HG03457 (cell line): ENCODE measurements around the gene HSBP1L1.

ENCODE experiments used
- ATAC-seq: cut with Tn5 transposase; IDR thresholded peaks from one replicate; pipeline ENCODE4 v1.9.1; 2021; ENCODE audit warnings: moderate number of reproducible peaks; ENCODE audit not compliant: unreplicated experiment

HSBP1L1 gene

DNA sequence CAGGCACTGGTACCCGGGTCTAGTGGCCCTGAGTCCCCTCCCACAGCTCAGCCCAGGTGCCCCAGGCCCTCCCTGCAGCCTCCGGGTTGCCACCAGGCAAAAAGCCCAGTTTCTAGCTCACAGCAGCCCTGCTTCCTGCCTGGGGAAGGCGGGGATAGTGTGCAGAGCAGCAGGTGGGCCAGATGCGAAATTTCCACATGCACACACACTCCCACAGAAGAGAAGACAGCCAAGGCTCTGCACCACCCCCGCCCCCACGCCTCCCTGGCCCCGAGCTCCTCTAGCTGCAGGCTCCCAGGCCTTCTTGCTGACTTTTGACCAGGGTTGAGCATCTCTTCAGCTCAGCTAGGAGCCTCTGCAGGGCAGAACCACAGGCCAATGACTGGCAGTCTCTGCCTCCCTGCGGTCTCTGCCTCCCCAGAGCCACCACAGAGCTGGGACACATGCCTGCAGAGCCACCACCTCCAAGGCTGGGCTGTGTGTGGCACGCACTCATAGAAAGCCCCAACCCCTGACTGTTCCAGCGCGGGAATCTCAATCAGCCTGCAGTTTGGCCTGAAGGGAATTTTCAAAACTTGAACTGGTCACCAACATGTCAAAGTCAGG is 20.2 kb upstream of the HSBP1L1 start:
- ATAC-seq, result no peak

DNA sequence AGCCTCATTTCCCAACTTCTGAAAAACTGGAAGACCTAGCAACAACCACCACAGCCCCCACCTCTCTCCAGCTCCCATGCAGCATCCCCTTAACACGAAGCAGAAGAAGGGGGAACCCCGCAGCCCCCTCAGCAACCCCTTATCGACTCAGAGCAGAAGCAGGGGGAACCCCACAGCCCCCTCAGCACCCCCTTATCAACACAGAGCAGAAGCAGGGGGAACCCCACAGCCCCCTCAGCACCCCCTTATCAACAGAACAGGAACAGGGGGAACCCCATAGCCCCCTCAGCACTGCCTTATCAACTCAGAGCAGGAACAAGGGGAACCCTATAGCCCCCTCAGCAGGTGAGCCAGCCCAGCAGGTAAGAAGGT is 19.7 kb upstream of the HSBP1L1 start:
- no peak for ATAC-seq

DNA sequence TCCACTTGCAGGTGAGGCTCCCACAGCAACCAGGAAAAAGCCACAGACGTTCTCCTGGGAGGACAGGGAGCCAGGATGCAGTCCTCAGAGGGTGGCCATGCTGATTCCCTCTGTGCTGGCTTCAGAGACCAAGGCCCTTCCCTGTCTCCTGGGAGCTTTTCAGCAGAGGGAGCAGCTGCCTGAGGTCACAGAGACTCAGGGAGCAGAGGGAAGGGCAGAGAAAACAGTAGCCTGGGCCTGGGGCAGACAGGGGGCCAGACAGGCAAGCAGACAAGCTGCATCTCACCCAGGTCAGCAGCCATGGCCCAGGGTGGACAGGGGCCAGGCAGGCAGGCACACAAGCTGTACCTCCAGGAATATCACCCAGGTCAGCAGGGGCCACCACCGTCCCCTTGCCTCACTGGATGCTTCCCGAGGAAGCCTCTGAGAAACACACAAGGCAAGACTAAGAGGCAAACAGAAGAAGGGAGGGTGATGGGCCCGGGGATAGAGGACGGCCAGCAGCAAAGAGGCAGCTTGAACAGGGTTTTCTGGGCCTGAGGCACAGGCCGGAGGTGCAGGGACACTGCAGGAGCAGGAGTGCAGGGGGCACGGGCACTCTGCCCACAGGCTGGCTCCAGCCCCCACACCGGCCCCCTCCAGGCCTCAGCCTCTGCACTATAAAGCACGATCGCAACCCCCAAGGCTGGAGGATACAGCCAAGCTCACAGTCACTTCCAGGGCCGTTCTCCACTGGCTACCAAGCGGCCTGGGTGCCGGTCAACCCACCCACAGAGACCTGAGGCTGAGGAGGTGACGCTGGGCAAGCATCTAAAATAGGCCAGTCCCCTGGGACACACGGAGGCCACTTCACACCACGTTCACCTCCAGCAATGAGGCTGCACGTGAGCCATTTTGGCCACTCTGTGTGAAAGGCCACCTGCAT is 19.1 kb upstream of the HSBP1L1 start:
- ATAC-seq, result no peak

DNA sequence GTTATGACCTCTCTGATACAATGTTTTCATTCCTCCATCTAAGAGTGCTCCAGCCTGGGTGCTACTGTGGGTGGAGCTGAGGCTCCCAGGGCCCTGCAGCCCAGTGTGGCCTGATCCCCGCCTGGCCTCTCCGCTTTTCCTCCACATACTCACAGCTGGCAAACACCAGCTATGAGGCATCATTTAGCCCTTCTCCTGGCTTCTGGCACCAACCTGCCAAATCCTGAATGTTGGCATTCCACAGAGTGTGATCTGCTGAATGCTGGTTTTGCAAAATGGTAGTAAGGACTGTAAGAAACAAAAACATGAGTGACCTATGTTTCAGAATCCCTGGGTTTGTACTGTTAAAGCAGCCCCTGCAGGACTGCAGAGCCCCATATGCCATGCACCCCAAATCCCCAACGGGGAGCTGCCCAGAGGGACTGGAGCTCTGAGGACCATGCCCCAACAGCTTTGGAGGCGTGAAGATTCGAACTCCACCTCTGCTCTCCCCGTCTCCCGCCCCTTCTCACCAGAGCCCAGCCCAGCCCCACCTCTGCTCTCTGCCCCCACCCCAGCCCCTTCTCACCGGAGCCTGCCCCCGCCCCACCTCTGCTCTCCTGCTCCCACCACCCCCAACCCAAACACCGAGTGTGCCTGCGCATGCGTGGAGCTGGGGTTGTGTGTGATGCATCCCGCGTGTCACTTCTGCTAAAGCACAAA is 17.2 kb upstream of the HSBP1L1 start:
- no peak for ATAC-seq

DNA sequence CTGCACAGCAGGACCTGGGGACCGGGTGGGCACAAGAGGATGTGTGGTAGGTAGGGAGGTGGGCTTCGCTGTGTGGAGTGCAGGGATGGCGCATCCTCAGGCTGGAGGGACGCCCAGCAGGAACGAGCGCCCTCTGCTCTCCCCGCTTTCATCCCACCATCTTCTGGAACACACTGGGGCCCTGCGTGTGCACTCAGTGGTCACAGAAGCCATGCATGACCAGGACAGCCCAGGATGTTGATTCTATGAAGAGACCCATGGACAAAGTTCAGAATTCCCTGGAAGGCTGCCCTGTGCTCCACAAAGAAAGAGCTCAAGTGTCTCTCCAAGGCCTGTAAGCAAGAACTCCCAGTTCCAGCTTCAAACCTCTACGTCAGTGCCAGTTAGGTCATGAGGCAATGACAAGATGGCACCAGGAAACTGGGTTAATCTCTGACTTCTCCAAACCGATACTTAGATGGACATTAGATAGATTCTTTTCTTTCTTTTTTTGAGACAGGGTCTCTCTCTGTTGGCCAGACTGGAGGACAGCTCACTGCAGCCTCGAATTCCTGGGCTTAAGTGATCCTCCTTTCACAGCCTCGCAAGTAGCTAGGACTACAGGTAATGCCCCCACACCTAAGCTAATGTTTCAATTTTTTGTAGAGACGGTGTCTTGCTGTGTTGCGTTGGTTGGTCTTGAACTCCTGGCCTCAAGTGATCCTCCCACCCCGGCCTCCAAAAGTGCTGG is 16.4 kb upstream of the HSBP1L1 start:
- no peak for ATAC-seq

DNA sequence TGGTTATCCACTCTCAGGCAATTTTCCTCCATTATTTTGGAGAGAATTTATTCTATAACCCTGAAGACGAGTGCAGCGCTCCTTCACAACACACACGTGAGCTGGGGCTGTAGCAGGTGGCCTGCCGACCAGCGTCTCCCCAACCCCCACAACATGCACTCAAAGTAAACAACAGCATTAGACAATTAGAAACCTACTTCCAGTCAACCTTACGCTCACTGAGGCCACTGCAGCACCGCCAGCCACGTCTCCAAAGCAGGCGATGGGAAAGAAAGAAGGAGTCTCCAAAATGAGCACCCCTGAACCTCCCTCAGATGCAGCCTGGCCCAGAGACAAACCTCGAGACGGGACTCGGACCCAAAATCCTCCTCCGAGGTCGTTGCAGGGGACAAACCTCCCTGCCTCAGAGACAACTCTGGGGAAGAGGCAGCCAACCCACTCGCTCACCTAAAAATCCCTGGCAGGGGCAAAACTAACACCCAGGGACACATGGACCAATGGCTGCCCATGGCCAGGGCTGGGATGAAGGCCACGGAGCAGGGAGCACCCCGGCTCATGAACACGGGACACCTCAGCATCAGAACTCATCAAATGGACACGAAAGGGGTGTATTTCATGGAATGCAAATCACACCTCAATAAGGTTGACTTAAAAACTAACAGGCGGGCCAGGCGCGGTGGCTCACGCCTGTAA is 15.6 kb upstream of the HSBP1L1 start:
- ATAC-seq, result no peak

DNA sequence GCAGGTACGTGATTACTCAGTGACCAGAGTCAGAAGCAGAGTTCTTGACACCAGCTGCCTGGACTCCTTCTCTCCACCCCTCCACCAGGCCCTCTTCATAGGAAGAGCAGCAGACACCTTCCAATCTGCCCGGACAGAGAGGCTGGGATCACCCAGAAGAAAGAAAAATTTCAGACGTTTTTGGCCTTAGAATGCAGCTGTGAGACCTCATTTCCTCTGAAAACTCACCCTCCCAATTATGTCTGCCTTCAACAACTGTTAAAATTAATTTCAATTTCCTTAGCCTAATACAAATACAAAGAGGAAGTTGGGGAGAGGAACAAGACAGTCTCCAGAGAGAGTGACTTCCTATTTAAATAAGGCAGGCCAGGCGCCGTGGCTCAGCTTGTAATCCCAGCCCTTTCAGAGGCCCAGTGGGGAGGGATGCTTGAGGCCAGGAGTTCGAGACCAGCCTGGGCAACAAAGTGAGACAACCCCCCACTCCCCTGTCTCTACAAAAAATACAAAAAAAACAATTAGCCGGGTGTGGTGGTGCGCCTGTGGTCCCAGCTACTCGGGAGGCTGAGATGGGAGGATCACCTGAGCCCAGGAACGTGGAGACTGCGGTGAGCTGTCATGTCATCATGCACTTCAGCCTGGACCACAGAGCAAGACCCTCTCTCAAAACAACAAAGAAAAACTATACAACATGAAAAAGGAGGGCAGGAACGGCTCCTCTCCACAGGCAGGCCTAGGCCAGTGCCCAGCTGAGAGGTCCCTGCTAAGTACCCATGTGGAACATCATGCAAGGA is 14.6 kb upstream of the HSBP1L1 start:
- ATAC-seq, result no peak

DNA sequence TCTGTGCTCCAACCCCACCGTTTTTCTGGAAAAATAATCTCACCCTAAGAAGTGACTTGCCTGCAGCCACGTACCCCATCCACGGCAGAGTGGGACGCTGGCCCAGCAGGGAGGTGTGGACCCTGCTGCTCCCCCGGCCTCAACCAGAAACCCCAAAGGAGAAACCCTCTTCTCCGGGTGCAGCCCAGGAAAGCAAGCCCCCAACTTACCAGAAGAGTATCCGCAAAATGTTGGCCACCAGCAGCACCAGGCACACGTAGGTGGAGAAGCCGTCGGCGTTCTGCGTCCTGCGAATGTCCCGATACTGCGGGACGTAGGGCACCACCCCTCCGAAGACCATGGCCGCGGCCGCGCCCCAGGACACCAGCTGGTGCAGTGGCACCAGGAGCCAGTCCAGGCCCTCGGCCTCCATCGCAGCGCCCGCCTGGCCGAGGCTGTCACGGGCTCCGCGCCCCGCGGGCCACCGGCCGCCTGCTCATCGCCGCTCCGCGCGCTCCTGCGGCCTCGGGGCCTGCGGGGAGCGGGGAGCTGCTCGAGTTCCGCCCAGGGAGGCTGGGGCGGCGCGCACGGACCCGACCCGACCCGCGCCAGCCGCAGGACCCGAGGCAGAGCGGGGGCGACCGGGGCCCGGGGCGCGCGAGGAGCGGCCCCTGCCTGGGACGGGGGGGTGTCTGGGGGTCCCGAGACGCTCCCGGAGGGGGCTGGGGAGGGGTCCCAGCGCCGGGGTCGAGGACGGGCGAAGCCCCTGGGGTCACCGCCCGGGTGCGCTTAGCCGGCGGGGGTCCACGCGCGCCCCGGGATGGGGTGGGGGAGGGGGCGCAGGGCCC is 13.7 kb upstream of the HSBP1L1 start:
- peak; percentile 19 for ATAC-seq

DNA sequence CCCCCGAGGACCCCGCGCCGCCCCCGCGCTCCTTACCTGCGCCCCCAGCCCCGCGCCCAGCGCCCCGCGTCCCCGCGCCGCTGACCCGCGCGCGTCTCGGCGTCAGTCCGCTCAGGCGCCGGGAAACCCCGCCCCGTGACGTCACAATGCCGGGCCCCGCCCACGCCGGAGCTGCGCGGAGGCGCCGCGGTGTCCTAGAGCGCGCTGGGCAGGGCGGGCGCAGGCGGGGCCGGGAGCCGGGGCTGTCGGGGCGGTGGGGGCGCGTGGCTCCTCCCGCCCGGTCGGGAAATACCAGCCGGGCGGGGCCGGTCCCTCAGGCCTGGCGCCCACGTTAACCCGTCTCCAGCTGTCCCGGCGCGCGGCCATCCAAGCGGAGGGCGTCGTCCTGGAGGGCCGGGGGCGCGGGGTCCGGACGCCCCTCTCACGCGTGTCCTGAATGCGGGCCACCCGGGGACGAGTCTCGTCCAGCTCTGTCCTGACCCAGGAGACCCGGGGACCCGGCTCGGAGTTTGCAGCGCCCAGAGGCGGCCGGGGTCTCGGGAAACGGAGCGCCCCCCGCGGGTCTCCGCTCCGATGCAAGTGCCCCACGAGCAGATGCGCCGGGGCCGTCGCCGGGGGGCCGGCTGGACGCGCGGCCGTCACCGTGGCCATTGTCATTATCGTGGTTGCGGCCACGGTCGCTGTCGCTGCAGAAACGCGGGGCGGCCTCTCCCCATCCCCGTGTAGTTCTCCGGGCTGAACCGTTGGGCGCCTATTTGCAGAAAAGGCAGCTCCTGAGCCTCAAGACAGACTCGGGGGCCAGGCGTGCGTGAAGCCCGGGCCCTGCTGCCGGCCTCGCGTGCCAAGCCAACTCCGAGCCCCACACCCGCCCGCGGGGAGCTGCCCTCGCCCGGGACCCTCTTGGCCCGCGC is 12.6 kb upstream of the HSBP1L1 start, which contains the start of gene SLC66A2:
TSS of gene SLC66A2 (minus strand) at position 109 of the 911 bp plus-strand sequence. CDS start 727 bp downstream, outside the sequence.
- ATAC-seq, result peak; percentile 67

DNA sequence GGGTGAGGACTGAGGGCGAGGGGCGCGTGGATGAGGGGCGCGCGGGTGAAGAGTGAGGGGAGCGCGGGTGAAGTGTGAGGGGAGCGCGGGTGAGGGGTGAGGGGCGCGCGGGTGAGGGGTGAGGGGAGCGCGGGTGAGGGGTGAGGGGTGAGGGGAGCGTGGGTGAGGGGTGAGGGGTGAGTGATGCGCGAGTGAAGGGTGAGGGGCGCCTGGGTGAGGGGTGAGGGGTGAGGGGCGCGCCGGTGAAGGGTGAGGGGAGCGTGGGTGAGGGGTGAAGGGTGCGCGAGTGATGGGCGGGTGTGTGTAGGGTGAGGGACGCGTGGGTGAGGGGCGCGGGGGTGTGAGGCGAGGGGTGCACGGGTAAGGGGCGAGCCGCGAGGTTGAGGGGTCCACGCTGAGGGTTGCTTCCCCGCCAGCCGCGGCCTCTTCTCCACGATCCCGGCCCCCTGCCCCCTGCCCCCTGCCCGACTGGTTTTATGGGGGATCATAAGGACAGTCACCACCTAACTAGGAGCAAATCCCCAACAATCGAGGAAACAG is 11.9 kb upstream of the HSBP1L1 start:
- no peak for ATAC-seq

DNA sequence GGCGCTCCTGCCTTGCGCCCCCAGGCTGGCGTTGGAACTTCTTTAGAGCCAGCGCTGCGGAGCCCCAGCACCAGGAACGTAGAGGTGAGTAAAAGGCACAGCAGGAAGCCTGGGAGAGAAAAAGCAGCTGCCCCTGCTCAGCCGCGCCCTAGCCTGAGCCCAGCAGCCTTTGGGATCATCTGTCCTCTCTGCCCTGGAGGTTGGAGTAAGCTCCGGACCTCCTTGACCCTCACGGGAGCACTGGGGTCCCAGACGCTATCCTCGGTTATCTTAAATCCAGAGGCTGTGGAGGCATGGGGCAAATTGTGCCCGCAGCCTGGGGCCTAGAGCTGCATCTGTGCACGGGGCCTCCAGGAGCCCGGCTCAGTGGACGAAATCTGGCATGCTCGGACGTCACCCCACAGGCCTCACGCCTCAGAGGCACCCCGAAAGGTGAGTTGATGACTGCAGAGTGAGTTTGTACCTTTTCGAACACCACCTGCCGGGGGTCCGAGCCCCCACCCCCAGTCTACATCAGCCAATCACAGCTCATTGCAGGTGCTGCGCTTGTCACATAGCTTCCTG is 11.4 kb upstream of the HSBP1L1 start:
- no peak for ATAC-seq

DNA sequence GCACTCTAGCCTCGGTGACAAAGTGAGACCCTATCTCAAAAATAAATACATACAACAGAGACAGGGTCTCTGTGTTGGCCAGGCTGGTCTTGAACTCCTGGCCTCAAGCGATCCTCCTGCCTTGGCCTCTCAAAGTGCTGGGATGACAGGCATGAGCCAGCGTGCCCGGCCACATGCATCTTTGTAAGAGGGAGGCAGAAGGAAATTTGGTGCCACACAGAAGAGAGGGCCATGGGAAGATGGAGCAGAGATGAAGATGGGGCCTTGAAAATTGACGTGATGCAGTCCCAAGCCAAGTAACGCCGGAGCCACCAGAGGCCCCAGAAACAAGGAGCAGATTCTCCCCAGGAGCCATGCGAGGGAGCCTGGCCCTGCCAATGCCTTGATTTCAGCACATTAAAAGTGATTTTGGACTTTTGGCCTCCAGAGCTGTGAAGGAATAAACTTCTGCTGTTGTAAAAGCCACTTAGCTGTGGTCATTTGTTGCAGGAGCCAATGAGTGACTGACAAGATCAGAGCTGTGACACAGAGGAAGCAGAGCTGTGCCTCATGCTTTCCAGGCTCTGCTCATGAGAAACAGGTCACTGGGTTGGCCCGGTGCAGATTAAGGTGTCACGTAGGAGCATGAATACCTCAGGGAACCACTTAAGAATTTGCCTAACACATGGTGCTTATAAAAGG is 10.3 kb upstream of the HSBP1L1 start:
- no peak for ATAC-seq

DNA sequence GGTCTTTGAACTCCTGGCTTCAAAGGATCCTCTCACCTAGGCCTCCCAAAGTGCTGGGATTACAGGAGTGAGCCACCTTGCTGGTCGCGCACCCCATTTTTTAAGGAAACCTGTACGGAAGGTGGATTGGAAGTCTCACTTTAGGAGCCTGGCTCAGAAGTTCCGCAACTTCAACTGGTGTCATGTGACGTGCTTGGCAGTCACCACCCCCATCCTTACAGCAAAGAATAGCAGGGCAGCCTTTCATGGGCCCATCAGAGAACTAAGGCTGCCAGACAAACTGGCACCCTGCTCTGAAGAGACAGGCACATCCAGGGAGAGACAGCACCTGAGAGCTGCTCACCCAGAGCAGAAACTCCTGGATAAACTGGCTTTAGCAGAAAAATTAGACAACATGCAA is 9.7 kb upstream of the HSBP1L1 start:
- no peak for ATAC-seq

DNA sequence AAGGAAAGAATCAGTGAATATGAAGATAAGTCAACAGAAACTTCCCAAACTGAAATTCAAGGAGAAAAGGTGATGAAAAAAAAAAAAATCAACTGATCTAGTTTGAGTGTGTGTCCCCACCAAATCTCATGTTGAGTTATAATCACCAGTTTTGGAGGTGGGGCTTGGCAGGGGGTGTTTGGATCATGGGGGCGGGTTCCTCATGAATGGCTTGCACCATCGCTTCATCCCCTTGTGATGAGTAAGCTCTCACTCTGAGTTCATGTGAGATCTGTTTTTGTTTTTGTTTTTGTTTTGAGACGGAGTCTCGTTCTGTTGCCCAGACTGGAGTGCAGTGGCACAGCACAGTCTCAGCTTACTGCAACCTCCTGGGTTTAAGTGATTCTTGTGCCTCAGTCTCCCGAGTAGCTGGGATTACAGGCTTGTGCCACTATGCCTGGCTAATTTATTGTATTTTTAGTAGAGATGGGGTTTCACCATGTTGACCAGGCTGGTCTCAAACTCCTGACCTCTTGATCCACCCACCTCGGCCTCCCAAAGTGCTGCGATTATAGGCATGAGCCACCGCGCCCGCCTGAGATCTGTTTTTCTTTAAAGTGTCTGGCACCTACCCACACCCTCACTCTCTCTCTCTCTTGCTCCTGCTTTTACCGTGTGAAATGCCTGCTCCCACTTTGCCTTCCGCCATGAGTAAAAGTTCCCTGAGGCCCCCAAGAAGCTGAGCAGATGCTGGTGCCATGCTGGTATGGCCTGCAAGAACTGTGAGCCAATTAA is 9.0 kb upstream of the HSBP1L1 start:
- no peak for ATAC-seq

DNA sequence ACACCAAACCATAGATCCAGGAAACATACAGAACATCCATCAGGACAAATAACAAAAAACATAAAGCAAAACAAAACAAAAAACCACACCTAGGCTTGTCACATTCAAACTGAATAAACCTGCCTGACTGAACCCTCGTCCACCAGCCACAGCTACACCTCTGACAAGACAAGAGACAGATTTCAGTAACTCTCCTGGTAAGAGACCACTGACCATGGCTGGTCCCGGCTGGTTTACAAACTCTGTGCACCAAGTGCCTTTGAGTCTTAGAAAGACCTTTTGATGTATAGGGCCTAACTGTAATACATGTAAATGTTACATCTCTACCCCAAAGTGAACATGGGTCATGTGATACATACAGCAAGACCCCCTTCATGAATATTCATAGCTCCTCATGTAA is 8.2 kb upstream of the HSBP1L1 start:
- ATAC-seq, result no peak

DNA sequence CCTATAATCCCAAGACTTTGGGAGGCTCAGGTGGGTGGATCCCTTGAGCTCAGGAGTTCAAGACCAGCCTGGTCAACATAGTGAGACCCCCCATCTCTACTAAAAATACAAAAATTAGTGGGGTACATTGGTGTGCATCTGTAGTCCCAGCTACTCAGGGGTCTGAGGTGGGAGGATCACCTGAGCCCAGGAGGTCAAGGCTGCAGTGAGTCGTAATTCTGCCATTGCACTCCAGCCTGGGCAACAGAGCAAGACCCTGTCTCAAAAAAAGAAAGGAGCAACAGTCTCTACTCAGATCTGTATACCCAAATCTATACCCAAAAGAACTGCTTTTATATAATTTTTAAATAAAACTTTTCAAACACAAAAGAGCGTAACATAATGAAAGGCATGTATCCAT is 5.5 kb upstream of the HSBP1L1 start:
- ATAC-seq, result no peak
